ENCODE data around the gene POLR3H. TPM values are rescaled to one million over a fixed set of nuclear protein-coding genes. Genes with fewer than 3 reads are reported as not detected.

Gene POLR3H
- total and polyA plus RNA-seq, 3 experiments from 2014 or later: 22.6 to 78.7 (median 69.9) TPM

DNA sequence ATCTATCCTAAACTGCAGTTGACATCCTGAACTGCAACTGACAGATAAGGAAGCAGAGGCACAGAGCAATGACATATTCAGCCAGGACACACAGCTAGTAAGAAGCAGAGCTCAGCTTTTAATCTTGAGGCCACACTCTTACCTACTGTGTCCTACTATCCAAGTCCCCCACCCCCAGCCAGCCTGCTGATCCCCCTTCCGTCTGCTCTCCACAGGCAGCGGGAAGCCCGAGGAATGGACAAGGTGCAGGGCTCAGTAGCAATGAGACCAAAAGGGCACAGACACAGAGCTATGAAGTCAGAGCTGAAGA, 4.3 kb downstream of the POLR3H start:
- no peaks in the 10 kb centered on the region for H3K9me3 Mint-ChIP-seq
- Histone ChIP-seq H3K27ac (ENCODE audit: low read depth, low read length) (no peak overlapping the region), H3K9me3 (ENCODE audit: low read length) (no peaks in the 10 kb centered on the region), H3K36me3 (ENCODE audit: insufficient read depth, low read length) (no peaks in the 10 kb centered on the region), H3K27me3 (ENCODE audit: insufficient read depth, low read length, poor library complexity, severe bottlenecking) (no peaks in the 10 kb centered on the region), H3K4me3 (ENCODE audit: low read length) (no peak overlapping the region), H3K4me1 (ENCODE audit: insufficient read depth, low read length) (peaks cover 17% of the 10 kb centered on the region)
- peaks cover 0 to 5% of the 10 kb centered on the region in 2 donors for H3K27me3 Mint-ChIP-seq
- CTCF ChIA-PET: no interaction called here
- peak overlapping the region in 7 of 8 donors; percentile 23 to 89 (median 47) for H3K27ac Mint-ChIP-seq
- no peak for DNase-seq
- peaks cover 0 to 42% (median 5%) of the 10 kb centered on the region in 3 donors for H3K36me3 Mint-ChIP-seq
- POLR2A ChIA-PET: no interaction called here
- H3K4me1 Mint-ChIP-seq: peaks cover 32 to 45% (median 43%) of the 10 kb centered on the region in 3 donors
- peak overlapping the region in 1 of 7 donors; percentile 49 for H3K4me3 Mint-ChIP-seq

DNA sequence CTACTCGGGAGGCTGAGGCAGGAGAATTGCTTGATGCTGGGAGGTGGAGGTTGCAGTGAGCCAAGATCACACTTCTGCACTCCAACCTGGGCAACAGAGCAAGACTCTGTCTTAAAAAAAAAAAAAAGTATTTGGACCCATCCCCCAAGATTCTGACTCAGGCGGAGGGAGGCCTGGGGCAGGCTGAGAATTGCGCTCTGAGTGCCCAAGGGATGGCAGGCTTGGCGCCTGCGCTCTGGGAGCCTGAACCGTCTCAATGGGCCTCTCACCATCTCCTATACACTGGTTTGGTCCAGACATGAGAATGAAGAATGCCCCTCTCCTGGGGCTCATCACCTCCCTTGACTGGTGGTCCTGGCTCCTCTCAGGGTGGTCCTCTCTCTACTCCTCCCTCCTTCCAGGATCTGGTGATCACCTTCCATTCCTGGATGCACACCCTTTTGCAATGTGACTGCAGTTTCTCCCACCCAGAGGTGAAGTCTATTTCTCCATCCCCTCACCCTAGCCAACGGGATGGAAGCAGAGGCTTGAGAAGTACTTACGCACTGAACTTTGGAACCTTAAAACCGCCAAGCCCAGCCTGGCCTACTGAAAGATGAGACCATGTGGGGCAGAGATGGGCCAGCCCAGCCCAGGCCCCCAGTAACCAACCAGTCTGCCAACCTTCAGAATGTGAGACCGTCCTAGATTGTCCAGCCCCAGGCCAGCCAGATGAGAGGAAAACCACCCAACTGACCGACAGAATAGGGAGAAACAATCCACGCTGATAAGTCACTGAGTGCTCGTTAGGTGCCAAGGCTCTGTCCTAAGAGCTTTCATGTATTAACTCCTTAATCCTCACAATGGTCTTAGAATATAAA, 4.9 kb downstream of the POLR3H start:
- Histone ChIP-seq H3K4me1 (ENCODE audit: insufficient read depth, low read length) (peaks cover 12% of the 10 kb centered on the region), H3K27ac (ENCODE audit: low read depth, low read length) (no peak overlapping the region), H3K4me3 (ENCODE audit: low read length) (no peak overlapping the region), H3K9me3 (ENCODE audit: low read length) (no peaks in the 10 kb centered on the region), H3K36me3 (ENCODE audit: insufficient read depth, low read length) (no peaks in the 10 kb centered on the region), H3K27me3 (ENCODE audit: insufficient read depth, low read length, poor library complexity, severe bottlenecking) (no peaks in the 10 kb centered on the region)
- peaks cover 26 to 39% (median 37%) of the 10 kb centered on the region in 3 donors for H3K4me1 Mint-ChIP-seq
- peaks cover 0 to 5% of the 10 kb centered on the region in 2 donors for H3K27me3 Mint-ChIP-seq
- ChIA-PET CTCF (no interaction called here), POLR2A (no interaction called here)
- peak overlapping the region in 3 of 8 donors; percentile 32 to 89 (median 66) for H3K27ac Mint-ChIP-seq
- H3K36me3 Mint-ChIP-seq: peaks cover 0 to 43% (median 5%) of the 10 kb centered on the region in 3 donors
- no peak for DNase-seq
- H3K4me3 Mint-ChIP-seq: peak overlapping the region in 1 of 7 donors; percentile 49
- no peaks in the 10 kb centered on the region for H3K9me3 Mint-ChIP-seq

DNA sequence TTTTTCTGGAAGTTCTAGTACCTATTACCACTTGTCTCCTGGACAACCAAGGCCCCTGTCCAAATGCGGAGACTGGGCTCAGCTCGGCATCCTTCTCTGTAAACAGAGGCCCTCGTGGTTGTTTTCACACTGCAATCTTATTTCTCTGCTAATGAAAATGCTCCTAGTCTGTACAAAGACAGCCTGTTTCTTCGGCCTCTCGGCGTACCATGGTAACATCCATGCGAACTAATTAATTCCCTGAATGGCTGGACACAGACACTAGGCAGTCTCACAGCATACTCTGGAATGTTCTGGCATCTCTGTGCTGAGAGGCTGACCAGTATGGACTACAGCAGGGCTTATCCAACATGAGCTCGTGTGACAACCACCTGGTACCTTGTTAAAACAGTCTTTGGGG, 5.7 kb downstream of the POLR3H start:
- Mint-ChIP-seq H3K9me3 (no peaks in the 10 kb centered on the region), H3K4me1 (peaks cover 23 to 33% (median 33%) of the 10 kb centered on the region in 3 donors), H3K27ac (peak overlapping the region in 2 of 8 donors; percentile 57 to 79), H3K27me3 (peaks cover 0 to 5% of the 10 kb centered on the region in 2 donors), H3K4me3 (peak overlapping the region in 1 of 7 donors; percentile 24), H3K36me3 (peaks cover 0 to 45% (median 5%) of the 10 kb centered on the region in 3 donors)
- H3K27ac ChIP-seq (ENCODE audit: low read depth, low read length): no peak overlapping the region
- H3K4me1 ChIP-seq (ENCODE audit: insufficient read depth, low read length): peaks cover 9% of the 10 kb centered on the region
- ChIA-PET POLR2A (no interaction called here), CTCF (no interaction called here)
- no peaks in the 10 kb centered on the region for H3K27me3 ChIP-seq (ENCODE audit: insufficient read depth, low read length, poor library complexity, severe bottlenecking)
- no peaks in the 10 kb centered on the region for H3K36me3 ChIP-seq (ENCODE audit: insufficient read depth, low read length)
- no peak for DNase-seq
- no peak overlapping the region for H3K4me3 ChIP-seq (ENCODE audit: low read length)
- H3K9me3 ChIP-seq (ENCODE audit: low read length): no peaks in the 10 kb centered on the region

DNA sequence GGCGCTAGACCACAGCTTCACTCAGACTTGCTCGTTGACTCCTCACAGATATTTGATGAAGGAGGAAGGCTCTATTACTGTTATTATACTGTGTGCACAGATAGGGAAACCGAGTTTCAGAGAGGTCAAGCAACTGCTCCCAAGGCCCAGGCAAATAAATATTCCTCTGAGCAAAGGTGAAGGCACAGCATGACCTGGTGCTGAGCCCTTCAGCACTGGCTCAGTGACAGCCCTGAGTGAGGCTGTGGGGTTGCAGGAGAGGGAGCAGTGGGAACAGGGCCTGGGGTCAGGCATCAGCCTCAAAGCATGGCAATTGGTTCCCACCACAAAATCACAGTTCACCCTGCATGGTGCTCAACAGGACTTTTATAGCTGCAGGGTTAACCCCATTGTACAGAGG, 7.1 kb downstream of the POLR3H start:
- peak overlapping the region in 2 of 8 donors; percentile 15 to 17 for H3K27ac Mint-ChIP-seq
- H3K36me3 Mint-ChIP-seq: peaks cover 0 to 52% (median 6%) of the 10 kb centered on the region in 3 donors
- ChIA-PET POLR2A (interaction anchor here (0.7 kb wide), 1 partner anchor 33 kb away, joined by 5 read pairs; no protein-coding TSS in a partner anchor), CTCF (no interaction called here)
- H3K4me1 Mint-ChIP-seq: peaks cover 14 to 22% (median 19%) of the 10 kb centered on the region in 3 donors
- no peaks in the 10 kb centered on the region for H3K9me3 Mint-ChIP-seq
- Histone ChIP-seq H3K9me3 (ENCODE audit: low read length) (no peaks in the 10 kb centered on the region), H3K27ac (ENCODE audit: low read depth, low read length) (no peak overlapping the region), H3K36me3 (ENCODE audit: insufficient read depth, low read length) (peaks cover 4% of the 10 kb centered on the region), H3K4me3 (ENCODE audit: low read length) (no peak overlapping the region), H3K4me1 (ENCODE audit: insufficient read depth, low read length) (no peaks in the 10 kb centered on the region), H3K27me3 (ENCODE audit: insufficient read depth, low read length, poor library complexity, severe bottlenecking) (no peaks in the 10 kb centered on the region)
- no peak overlapping the region for H3K4me3 Mint-ChIP-seq
- H3K27me3 Mint-ChIP-seq: no peaks in the 10 kb centered on the region
- no peak for DNase-seq

DNA sequence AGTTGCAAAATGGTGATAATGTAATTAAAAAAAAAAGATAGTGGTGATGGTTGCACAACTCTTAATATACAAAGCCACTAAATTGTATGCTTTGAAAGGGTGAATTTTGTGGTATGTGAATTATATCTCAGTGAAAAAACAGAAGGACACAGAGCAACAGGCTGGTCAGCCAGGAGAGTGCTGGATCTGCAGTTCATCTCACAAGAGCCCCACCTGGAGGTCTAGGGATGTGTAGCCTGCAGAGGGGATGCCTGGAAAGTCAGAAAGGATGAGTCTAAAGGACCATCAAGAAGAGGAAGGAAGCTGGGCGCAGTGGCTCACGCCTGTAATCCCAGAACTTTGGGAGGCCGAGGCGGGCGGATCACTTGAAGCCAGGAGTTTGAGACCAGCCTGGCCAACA, 9.0 kb downstream of the POLR3H start:
- POLR2A ChIA-PET: no interaction called here
- peaks cover 3 to 8% (median 7%) of the 10 kb centered on the region in 3 donors for H3K4me1 Mint-ChIP-seq

DNA sequence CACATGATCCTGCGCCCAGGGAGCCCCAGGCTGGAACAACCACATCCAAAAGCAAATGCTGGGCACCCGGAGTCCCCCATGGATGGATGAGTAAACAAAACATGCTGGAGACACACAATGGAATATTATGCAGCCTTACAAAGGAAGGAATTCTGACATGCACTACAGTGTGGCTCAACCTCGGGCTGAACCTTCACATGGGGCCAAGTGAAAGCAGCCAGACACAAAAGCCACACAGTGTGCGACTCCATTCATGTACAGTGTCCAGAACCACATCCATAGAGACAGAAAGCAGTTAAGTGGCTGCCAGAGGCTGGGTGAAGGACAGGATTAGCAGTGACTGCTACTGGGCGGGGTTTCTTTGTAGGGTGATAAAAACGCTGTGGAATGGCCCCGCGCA, 10.1 kb downstream of the POLR3H start:
- peak overlapping the region in 1 of 7 donors; percentile 13 for H3K4me3 Mint-ChIP-seq
- H3K4me1 ChIP-seq (ENCODE audit: insufficient read depth, low read length): no peaks in the 10 kb centered on the region
- ChIA-PET POLR2A (no interaction called here), CTCF (interaction anchor here (0.6 kb wide), 1 partner anchor 297 kb away, joined by 4 read pairs; no protein-coding TSS in a partner anchor)
- no peak overlapping the region for H3K27ac ChIP-seq (ENCODE audit: low read depth, low read length)
- H3K27me3 Mint-ChIP-seq: no peaks in the 10 kb centered on the region
- DNase-seq: no peak
- no peaks in the 10 kb centered on the region for H3K9me3 ChIP-seq (ENCODE audit: low read length)
- no peaks in the 10 kb centered on the region for H3K9me3 Mint-ChIP-seq
- peaks cover 0 to 3% (median 3%) of the 10 kb centered on the region in 3 donors for H3K4me1 Mint-ChIP-seq
- H3K27ac Mint-ChIP-seq: peak overlapping the region in 2 of 8 donors; percentile 42 to 45
- H3K36me3 ChIP-seq (ENCODE audit: insufficient read depth, low read length): peaks cover 9% of the 10 kb centered on the region
- H3K27me3 ChIP-seq (ENCODE audit: insufficient read depth, low read length, poor library complexity, severe bottlenecking): no peaks in the 10 kb centered on the region
- H3K36me3 Mint-ChIP-seq: peaks cover 0 to 65% (median 5%) of the 10 kb centered on the region in 3 donors
- H3K4me3 ChIP-seq (ENCODE audit: low read length): no peak overlapping the region

More for the DNA sequence above, 9.0 kb downstream of the POLR3H start:
- Histone ChIP-seq H3K4me3 (ENCODE audit: low read length) (no peak overlapping the region), H3K27me3 (ENCODE audit: insufficient read depth, low read length, poor library complexity, severe bottlenecking) (no peaks in the 10 kb centered on the region), H3K9me3 (ENCODE audit: low read length) (no peaks in the 10 kb centered on the region), H3K36me3 (ENCODE audit: insufficient read depth, low read length) (peaks cover 9% of the 10 kb centered on the region), H3K4me1 (ENCODE audit: insufficient read depth, low read length) (no peaks in the 10 kb centered on the region), H3K27ac (ENCODE audit: low read depth, low read length) (no peak overlapping the region)
- no peaks in the 10 kb centered on the region for H3K9me3 Mint-ChIP-seq
- H3K36me3 Mint-ChIP-seq: peaks cover 0 to 66% (median 6%) of the 10 kb centered on the region in 3 donors
- H3K4me3 Mint-ChIP-seq: no peak overlapping the region
- H3K27me3 Mint-ChIP-seq: no peaks in the 10 kb centered on the region
- H3K27ac Mint-ChIP-seq: peak overlapping the region in 4 of 8 donors; percentile 11 to 63 (median 34)
- CTCF ChIA-PET: interaction anchor here (1.1 kb wide), 1 partner anchor 34 kb away, joined by 4 read pairs; no protein-coding TSS in a partner anchor
- no peak for DNase-seq

DNA sequence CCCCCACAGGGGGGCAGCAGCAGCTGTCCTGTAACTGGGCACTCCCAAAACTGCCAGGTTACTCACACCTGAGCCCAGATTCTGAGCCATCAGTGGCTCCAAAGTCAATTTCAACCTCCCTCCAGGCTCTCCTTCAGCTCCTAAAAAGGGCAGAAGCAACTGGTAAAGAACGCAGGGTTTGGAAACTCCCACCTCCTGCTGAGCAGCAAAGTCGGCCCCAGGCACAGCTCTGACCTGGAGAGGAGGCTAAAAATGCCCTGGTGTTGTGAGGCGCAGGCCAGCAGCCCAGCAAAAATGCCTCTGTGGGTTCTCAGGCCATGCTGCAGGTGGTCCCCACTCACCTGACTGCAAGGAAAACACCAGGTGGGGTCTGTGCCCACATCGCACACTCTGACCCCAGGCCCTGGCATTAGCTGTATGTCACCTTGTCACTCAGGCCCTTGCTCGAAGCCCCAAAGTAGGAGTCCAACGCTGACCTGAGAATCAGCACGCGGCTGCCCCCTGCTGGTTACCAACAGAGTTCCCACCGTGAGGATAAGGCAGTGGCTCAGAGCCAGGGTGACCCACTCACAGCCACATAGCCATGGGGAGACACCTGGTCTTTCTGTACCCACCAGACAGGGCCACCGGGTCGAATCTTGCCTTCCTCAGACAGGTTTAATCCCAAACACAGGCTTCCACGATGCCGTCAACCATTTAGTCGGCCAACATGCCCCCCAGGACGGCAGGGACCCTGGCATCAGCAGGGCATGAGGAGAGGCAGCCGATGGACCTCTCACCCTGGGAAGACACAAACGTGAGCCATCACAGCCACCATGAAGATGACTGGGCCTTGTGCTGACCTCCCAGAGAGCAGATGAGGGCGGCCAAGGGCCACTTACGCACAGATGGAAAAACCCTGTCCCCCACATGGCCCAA, 11.1 kb downstream of the POLR3H start:
- ChIA-PET POLR2A (interaction anchor here (0.5 to 0.8 kb wide), 2 partner anchors 85 to 127 kb away, joined by 3 to 6 read pairs; no protein-coding TSS in a partner anchor), CTCF (interaction anchor here (0.8 to 1.8 kb wide), 6 partner anchors 11 to 131 kb away, joined by 3 to 16 read pairs (median 3); partner anchors contain the start of genes PHF5A, PMM1 and POLR3H)
- H3K4me1 ChIP-seq (ENCODE audit: insufficient read depth, low read length): no peaks in the 10 kb centered on the region
- peaks cover 0 to 7% (median 3%) of the 10 kb centered on the region in 3 donors for H3K4me1 Mint-ChIP-seq
- no peaks in the 10 kb centered on the region for H3K9me3 Mint-ChIP-seq
- peaks cover 12% of the 10 kb centered on the region for H3K36me3 ChIP-seq (ENCODE audit: insufficient read depth, low read length)
- H3K27me3 Mint-ChIP-seq: no peaks in the 10 kb centered on the region
- no peaks in the 10 kb centered on the region for H3K27me3 ChIP-seq (ENCODE audit: insufficient read depth, low read length, poor library complexity, severe bottlenecking)
- DNase-seq: peak; percentile 38 to 75 (median 58)
- no peak overlapping the region for H3K27ac ChIP-seq (ENCODE audit: low read depth, low read length)
- H3K36me3 Mint-ChIP-seq: peaks cover 0 to 69% (median 10%) of the 10 kb centered on the region in 3 donors
- peak overlapping the region in 7 of 8 donors; percentile 3 to 79 (median 50) for H3K27ac Mint-ChIP-seq
- no peak overlapping the region for H3K4me3 ChIP-seq (ENCODE audit: low read length)
- H3K4me3 Mint-ChIP-seq: no peak overlapping the region
- H3K9me3 ChIP-seq (ENCODE audit: low read length): no peaks in the 10 kb centered on the region
